NCI-H1436 treated with DMSO at 0.1 percent for 48 hours (cell line): Measurements from ENCODE around the gene SLAMF7.
"Not testable (repeated sequence)": the region's sequence is repeated elsewhere in the genome, so short reads cannot be mapped to it uniquely, and the experiment has no call there.

Source experiments
- DNase-seq: peaks from one replicate; lab custom pipeline; 2025; lab: John Stamatoyannopoulos, UW

Gene SLAMF7, protein sequence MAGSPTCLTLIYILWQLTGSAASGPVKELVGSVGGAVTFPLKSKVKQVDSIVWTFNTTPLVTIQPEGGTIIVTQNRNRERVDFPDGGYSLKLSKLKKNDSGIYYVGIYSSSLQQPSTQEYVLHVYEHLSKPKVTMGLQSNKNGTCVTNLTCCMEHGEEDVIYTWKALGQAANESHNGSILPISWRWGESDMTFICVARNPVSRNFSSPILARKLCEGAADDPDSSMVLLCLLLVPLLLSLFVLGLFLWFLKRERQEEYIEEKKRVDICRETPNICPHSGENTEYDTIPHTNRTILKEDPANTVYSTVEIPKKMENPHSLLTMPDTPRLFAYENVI

DNA sequence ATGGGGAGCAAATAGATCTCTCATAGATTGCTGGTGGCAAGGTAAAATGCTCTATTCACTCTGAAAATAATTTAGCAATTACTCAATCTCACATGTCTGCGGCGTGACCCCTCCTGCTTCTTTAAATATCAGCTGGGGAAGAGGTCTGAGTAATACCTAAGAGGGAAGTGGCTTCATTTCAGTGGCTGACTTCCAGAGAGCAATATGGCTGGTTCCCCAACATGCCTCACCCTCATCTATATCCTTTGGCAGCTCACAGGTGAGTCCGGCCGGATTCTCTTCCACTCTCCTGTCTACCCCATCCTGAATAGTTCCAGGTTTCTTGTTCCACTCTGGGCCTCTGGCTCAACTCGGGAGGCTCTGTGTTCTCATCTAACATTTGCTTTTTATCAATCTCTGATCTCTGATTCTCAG is at the start of gene SLAMF7:
Gene SLAMF7 (plus strand): TSS at position 150 of the 414 bp plus-strand sequence. CDS start 55 bp downstream, at position 205.
- no peak for DNase-seq

DNA sequence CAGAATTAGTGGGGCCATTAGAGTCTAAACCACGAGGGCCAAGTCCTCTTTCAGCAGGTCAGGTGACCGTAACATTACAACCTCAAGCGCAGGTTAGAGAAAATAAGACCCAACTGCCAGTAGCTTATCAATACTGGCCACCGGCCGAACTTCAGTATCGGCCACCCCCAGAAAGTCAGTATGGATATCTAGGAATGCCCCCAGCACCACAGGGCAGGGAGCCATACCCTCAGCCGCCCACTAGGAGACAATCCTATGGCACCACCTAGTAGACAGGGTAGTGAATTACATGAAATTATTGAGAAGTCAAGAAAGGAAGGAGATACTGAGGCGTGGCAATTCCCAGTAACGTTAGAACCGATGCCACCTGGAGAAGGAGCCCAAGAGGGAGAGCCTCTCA is 46.7 kb upstream of the SLAMF7 start:
- not testable (repeated sequence) for DNase-seq

DNA sequence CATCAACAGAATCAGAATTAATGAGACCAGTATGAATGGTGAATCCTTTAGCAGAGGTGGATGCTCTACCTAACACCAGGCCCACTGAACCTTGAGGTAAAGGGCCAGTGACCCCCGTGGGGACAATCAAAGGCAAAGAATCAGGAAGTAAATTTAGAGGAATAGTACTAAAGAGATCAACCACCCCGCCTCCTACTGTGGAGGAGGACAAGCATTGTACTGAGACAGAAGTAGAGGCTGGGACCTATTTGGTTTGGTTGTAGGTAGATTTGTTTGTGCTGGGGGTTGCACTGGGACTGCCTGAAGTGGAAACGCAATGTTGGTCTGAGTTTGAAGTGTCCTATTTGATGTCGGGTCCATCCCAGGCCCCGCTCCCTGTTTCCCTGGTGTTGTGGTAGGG is 36.9 kb upstream of the SLAMF7 start:
- DNase-seq: no peak

DNA sequence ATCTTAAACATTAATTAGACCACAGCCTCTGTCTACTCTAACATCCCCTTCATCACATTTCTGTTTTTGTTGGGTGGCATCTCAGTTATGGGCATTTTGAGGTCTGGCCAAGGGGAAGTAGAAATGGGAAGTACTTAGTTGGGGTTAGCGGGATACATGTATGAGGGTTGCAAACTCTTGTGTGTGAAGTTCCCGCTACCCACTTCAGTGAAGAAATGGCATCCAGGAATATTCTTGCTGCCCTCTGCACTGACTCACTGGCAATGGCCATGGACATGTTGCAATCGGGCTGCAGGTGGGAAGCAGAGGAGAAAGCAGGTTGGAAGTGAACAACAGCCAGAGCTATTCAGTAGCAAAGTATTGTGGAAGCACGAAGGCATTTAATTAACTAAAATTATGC is 34.8 kb upstream of the SLAMF7 start:
- DNase-seq: no peak

DNA sequence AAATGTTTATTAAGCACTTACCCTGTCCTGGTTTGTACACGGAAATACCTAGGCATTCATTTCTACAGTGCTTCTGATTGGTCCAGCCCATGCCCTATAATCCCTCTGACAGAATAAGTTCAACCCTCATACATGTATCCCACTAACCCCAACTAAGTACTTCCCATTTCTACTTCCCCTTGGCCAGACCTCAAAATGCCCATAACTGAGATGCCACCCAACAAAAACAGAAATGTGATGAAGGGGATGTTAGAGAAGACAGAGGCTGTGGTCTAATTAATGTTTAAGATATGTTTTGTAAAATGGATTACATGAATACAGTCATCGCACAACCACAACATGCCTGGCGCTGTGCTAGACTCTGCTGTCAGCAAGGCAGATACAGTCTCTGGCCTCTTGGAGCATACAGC is 33.8 kb upstream of the SLAMF7 start:
- DNase-seq: not testable (repeated sequence)

DNA sequence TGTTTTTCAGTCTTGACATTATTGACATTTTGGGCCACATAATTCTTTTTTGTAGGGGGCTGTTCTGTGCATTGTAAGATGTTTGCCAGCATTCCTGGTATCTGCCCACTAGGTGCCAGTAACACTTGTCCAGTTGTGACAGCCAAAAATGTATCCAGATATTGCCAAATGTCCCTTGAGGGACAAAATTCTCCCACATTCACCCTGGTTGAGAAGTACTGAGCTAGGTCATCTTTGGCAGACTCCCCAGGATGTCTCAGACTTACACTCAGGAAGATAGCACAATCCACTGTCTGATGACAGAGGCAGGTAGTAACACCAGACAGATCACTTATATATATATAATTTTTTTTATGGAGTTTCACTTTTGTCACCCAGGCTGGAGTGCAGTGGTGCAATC is 33.3 kb upstream of the SLAMF7 start:
- no peak for DNase-seq

DNA sequence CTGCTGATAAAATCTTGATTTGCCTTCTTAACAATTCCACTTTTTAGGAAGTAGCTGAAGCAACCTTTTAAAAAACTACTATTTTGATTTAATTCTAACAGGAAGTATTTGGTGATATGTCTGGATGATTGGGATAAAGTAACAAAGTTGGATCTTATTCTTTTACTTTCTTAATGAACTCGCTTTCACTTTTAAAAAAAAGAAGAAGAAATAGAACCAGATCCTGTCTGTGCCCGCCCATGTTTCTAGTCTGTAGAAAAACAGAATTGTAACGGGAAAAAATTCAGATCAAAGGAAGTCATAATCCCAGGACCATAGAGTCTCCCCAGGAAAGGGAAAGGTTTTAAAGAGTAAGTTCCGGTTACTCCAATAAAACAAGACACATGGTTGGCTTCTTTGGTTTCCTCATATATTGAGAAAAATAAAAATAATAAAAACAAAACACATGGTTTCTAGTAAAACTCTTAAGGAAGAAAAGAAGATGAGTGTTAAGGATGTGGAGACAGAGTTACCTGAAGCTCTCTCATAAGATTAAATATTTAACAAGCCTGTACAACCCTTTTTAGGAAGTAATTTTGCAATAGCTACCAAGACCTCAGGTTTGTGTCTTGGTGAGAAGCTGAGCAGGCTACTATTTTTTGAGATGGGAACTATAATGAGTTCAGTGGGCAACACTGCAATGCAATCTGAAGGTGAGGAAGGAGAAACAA is 32.4 kb upstream of the SLAMF7 start:
- DNase-seq: no peak

DNA sequence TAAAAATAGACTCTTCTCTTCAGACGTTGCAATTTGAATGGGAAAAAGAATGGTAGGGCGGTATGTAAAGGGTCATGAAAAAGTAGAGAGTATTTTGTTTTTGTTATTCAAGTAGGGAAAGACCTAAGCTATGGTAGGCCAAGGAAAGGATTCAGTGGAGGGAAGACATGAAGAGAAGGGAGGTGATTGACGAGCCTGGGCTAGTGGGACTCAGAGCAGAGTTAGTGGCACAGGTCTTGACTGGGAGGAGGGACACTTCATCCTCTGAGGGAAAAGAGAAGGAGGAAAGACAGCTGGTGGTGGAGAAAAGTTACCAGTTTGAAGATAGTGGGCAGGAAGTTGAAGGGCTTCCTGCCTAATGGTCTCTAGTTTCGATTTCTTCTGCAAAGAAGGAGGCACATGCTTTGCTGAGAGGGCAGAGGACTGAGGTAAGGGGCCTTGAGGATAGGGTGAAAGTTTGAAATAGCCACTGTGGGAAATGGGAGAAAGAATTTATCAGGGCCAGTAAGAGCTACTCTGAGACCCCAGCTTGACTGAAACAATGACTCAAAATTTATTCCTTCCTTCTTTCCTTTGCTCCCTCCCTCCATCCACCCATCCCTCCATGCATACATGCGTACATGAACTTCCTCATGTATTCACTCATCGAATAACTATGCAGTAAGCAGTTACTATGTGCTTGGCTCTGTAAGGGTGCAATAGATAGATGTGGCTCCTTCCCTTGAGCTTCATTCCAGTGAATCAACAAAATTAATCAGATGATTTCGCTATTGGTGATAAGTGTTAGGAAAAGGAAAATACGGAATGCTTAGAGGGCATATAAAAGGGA is 31.6 kb upstream of the SLAMF7 start:
- DNase-seq: no peak

DNA sequence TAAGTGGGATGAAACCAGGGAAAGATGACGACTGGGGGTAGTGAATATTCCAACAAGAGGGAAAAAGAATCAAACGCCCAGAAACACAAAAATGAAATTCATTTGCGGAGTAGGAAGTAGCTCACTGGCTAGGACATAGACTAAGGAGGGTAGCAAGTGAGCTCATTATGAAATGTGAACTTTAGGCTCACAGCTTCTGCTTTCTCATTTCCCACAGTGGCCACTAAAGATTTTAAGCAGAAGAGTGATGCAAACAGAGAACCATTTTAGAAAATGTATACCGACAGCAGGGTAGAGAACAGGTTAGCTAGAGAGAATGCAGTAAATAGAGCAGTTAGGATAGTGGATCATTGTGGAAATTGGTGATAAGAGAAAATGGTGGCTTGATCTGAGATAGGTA is 30.9 kb upstream of the SLAMF7 start:
- no peak for DNase-seq

DNA sequence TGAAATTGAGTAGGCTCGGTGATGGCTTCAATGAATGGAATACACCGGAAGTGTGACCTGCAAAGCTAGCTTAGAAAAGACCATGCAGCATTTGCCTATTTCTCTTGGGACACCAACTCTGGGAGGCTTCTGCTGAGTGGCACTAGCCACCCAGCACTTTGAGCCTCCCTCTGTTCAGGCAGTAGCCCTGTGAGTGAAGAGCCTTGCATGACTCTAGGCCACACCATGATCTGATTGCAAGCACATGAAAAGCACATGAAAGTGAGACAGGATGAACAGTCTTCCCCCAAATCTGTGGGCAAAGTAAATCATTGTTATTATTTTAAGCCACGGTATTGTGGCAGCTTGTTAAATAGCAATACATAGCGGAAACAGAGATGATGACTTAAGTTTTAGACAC is 30.2 kb upstream of the SLAMF7 start:
- DNase-seq: no peak

DNA sequence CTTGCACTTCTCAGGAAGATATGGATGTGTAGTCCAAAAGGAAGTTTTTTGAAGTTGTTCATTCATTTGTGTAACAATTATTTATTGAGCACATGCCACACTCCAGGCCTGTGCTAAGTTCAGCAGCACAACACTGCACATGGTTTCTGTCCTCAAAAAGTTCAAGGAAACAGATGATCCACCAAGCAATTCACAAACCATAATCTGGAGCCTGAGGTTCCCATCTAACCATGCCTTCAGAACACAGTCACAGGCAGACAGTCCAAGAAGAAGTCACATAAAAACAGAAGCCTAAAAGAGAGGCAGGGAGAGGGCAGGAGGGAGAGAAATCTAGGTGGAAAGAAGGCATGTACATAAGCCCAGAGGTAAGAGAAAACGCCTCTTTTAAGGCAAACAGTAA is 29.3 kb upstream of the SLAMF7 start:
- no peak for DNase-seq

DNA sequence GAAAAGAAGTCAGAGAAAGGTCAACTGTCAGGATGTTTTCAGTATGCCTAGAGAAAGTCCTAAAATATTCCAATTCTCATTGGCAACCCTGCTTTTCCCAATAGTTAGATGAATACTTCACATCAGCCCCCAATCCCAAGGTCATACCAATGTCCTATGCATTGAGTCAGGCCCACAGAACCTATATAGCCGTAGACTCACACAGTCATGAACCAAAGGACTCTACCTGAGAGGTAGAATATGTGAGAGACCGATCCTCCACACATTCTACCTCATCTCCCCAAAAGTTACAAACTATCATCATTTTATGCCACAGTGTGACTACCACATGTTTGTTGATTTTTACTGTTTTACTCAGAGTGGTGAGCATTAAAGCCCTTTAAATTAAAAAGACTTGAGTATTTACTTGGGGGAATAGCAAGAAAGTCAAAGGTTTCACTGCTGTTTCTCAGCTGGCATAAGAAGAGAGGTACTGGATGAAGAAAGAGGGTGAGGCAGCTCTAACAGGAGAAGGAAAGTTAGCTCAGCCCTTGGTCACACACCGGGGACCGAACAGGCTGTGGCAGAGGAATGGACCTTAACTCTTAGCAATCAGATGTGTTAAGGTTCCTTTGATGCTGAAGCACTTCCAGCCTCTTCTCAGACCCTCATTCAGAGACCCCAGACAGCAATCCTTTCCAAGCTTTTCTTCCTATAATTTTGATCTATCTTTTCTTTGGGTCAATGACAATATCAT is 28.4 kb upstream of the SLAMF7 start:
- DNase-seq: no peak

DNA sequence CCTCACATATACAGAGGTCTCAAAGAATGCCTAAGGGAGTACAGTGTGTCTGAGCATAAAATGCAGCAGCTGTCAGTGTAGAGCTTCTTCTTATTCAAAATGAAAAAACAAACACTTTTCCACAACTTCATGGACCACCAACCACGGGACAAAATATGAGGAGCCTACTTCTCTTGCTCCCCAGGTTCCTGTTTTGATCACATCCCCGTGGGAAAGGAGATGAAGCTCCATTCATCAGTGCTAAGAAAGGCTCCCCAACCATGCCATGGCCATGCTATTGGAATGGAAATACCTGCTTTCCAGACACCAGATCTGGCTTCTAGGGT is 27.8 kb upstream of the SLAMF7 start:
- no peak for DNase-seq

DNA sequence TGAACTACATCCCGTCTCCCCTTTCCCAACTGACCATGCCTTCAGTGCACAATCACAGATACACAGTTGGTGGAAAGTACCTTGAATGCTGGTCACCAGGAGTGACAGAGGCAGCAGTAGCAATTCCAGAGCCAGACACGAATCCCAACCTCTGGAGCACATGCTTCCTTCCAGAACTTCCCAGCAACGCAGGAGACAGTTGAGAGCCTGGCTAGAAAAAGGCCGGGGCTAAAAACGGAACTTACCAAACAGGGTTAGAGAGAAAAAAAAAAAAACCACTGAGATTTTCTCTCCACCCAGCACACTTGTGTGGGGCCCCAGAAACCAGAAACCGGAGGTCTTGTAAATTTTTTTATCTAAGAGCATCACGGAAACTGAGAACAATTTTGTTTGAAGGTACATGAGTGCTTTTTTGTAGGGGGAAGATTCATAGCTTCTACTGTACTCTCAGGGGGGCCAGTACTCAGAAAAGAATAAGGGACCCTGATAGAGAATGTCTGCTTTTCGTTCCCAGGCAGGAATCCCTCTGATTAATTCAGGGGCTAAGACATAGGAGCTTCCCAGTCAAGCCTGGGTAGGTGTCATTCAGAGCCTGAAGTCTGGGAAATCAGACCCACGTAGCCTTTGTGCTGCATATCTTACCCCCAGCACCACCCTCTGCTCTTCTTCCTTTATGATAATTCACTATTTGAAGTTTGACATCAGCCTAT is 27.3 kb upstream of the SLAMF7 start, which contains the start of gene CD48:
Gene CD48 (minus strand): TSS at position 221 of the 710 bp plus-strand sequence. CDS start 59 bp downstream, at position 162.
- no peak for DNase-seq

DNA sequence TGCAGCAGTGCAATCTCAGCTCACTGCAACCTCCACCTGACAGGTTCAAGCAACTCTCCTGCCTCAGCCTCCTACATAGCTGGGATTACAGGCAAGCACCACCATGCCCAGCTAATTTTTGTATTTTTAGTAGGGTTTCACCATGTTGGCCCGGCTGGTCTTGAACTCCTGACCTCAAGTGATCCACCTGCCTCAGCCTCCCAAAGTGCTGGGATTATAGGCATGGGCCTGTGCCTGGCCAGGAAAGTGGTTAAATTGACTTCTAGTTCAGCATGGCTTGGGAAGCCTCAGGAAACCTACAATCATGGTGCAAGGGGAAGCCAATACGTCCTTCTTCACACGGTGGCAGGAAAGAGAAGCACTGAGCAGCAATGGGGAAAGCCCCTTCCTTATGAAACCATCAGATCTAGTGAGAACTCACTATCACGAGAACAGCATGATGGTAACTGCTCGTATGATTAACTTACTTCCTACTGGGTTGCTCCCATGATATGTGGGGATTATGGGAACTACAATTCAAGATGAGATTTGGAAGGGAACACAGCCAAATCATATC is 26.4 kb upstream of the SLAMF7 start:
- not testable (repeated sequence) for DNase-seq

DNA sequence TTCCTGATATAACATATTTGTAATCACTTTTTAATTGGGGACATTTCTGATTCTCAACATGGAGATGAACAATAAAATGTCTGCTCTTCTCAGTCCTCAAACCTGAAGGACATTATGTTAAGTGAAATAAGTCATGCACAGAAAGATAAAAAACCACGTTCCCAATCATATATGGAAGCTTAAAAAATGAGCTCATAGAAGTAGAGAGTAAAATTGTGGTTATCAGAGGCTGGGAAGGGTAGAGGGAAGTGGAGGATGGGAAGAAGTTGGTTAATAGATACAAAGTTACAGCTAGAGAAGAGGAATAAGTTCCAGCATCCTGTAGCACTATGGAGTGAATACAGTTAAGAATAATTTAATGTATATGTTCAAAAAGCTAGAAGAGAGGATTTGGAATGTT is 25.9 kb upstream of the SLAMF7 start:
- no peak for DNase-seq

DNA sequence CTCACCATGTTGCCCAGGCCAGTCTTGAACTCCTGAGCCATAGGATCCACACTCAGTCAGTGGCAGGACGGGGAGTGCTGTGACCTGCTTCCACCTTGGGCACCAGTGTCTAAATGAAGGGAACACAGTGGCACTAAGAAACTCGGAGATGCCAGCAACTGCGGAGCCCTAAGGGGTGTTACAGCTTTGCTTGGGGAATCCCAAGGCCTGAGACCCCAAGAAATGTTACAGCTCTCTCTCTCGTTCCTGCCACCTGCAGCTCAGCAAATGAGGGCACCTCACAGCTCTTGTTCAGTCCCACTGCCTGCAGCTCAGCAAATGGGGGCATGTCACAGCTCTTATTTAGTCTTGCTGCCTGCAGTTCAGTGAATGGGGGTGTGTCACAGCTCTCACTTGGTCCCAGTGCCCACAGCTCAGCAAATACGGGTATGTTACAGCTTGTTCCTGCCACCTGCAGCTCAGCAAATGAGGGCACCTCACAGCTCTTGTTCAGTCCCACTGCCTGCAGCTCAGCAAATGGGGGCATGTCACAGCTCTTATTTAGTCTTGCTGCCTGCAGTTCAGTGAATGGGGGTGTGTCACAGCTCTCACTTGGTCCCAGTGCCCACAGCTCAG is 24.9 kb upstream of the SLAMF7 start:
- not testable (repeated sequence) for DNase-seq

DNA sequence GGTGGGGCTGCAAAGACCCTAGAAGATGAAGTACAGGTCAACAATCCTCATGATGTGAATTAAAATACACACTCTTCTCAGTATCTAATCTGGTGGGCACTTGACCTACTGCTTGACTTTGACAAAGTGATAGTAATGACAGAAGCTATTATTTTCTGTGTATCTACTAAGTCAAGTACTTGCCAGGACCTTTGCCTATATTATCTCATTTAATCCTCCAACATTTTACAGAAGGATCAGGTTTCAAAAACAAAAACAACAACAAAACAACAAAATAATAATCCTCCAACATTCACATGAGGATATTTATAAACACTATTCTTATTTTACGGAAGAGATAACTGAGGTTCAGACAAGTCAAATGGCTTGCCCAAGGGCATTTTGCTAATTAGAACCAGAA is 23.0 kb upstream of the SLAMF7 start:
- no peak for DNase-seq

DNA sequence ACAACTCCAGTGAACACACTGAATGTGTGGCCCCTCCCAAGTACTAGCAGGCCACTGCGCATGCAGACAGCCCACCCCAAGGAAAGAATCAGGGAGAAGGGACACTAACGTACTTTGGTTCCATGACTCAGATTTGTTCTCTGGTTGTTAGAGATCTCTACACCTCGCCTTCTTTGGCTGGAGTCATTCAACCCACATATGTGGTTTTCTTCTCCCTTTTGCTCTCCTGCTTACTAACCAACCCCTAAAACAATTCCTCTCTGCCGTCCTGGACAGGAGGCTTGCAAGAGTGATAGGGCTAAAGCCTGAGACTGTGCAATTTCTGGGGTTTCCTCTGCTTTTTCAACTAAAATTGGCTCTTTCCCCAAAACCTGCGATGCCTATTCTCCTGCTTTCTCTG is 21.7 kb upstream of the SLAMF7 start:
- DNase-seq: no peak

DNA sequence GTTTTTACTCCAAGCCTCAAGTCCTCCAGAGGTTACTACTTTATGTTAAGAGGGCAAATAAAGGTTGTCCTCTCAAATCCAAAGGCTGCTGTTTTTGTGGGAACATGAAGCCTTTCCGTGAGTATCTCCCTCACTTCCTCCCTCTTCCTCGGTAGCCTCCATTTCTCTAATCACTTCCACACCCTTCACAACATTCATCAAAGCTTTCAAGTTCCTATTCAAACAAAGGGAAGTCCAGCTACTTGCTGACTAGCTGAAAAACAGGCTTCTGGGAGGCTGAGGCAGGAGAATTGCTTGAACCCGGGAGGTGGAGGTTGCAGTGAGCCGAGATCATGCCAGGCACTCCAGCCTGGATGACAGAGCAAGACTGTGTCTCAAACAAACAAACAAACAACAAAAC is 20.8 kb upstream of the SLAMF7 start:
- DNase-seq: no peak
